Hepatocyte (in vitro differentiated cells): Measurements from ENCODE around the gene CETP.

Source experiments
- EZH2 ChIP-seq: fragments of 200-600 bp; sonication (generic); IDR thresholded peaks from 2 replicates; pipeline ENCODE4 v1.6.1; 2016; ENCODE audit warnings: antibody characterized with exemption, mild to moderate bottlenecking, borderline replicate concordance
- EZH2phosphoT487 ChIP-seq: fragments of 200-600 bp; sonication (generic); IDR thresholded peaks from one replicate; pipeline ENCODE4 v1.6.1; 2018; ENCODE audit warnings: antibody characterized with exemption, mild to moderate bottlenecking, low read depth, moderate library complexity; ENCODE audit not compliant: unreplicated experiment, severe bottlenecking
- TF ChIP-seq, protein P1 (sequence below): fragments of 200-600 bp; sonication (generic); IDR thresholded peaks from 2 replicates; pipeline ENCODE4 v1.5.1; 2016; ENCODE audit warnings: antibody characterized with exemption, mild to moderate bottlenecking; ENCODE audit not compliant: poor library complexity

DNA sequence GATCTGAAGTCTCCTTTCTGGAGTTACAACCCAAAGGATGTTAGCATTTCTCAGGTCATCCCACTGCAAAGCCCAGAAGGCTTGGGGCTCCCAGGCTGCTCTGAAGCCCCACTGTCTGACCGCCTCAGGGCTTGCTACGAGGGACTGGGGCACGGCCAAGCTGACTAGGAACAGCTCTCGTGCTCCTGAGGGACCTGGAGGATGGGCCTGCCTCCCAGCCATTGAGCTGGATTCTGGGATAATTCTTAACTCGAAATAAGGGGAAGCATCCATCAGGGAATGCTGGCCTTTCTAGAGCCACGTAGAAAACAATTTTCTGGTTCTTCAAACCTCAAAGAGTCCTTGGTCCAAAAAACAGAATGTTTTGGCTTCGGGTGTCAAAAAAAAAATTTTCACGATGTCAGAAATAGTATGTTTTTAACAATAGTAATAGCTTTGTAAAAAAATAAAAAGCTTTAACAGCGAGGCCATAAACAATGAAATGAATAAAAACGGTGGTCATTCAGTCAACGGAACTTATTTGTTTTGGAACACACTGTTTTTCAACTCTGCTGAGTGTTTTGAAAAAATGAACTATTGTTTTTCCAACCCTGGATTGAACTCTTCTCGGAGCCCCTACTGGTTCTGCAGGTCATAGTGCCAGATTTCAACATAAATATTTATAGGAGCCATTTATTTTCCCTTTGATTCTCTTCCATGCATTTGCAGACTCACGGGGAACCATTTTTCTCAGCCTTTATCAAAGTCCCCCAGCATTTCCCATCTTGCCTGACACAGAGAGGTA, 46.2 kb upstream of the CETP start:
- TF ChIP-seq, protein P1, sequence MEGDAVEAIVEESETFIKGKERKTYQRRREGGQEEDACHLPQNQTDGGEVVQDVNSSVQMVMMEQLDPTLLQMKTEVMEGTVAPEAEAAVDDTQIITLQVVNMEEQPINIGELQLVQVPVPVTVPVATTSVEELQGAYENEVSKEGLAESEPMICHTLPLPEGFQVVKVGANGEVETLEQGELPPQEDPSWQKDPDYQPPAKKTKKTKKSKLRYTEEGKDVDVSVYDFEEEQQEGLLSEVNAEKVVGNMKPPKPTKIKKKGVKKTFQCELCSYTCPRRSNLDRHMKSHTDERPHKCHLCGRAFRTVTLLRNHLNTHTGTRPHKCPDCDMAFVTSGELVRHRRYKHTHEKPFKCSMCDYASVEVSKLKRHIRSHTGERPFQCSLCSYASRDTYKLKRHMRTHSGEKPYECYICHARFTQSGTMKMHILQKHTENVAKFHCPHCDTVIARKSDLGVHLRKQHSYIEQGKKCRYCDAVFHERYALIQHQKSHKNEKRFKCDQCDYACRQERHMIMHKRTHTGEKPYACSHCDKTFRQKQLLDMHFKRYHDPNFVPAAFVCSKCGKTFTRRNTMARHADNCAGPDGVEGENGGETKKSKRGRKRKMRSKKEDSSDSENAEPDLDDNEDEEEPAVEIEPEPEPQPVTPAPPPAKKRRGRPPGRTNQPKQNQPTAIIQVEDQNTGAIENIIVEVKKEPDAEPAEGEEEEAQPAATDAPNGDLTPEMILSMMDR, result no peak
- TF ChIP-seq EZH2 (no peak), EZH2phosphoT487 (no peak)
